ENCODE data around the gene TXNL4B.

TXNL4B gene

GRCh38 chr16:72132726-72133125 lies 39.3 kb upstream of the TXNL4B start:
- DNase-seq (ENCODE audit: low read depth) = no peak
- no peak overlapping the region for H3K4me3 ChIP-seq (ENCODE audit: low read depth, low read length)
- no peak for TF ChIP-seq CTCF (IDR thresholded peaks at IDR 0.05; ENCODE audit: control insufficient read depth, extremely low read depth, insufficient read depth)

GRCh38 chr16:72131036-72131435 lies 37.6 kb upstream of the TXNL4B start:
- H3K4me3 ChIP-seq (ENCODE audit: low read depth, low read length) = no peak overlapping the region
- no peak for DNase-seq (ENCODE audit: low read depth)
- no peak for TF ChIP-seq CTCF (IDR thresholded peaks at IDR 0.05; ENCODE audit: control insufficient read depth, extremely low read depth, insufficient read depth)

GRCh38 chr16:72129976-72130656 lies 36.7 kb upstream of the TXNL4B start:
- TF ChIP-seq CTCF (IDR thresholded peaks at IDR 0.05; ENCODE audit: control insufficient read depth, extremely low read depth, insufficient read depth) = no peak
- no peak overlapping the region for H3K4me3 ChIP-seq (ENCODE audit: low read depth, low read length)

GRCh38 chr16:72128701-72129100 lies 35.3 kb upstream of the TXNL4B start:
- TF ChIP-seq CTCF (IDR thresholded peaks at IDR 0.05; ENCODE audit: control insufficient read depth, extremely low read depth, insufficient read depth) = no peak
- DNase-seq (ENCODE audit: low read depth) = no peak
- H3K4me3 ChIP-seq (ENCODE audit: low read depth, low read length) = no peak overlapping the region

More at GRCh38 chr16:72129976-72130656, 36.7 kb upstream of the TXNL4B start:
- peak; percentile 3 for DNase-seq (ENCODE audit: low read depth)

- no peak overlapping the region for H3K4me3 ChIP-seq (ENCODE audit: low read depth, low read length)
- TF ChIP-seq CTCF (IDR thresholded peaks at IDR 0.05; ENCODE audit: control insufficient read depth, extremely low read depth, insufficient read depth) = no peak
- DNase-seq (ENCODE audit: low read depth) = no peak
These were observed 33.0 kb upstream of the TXNL4B start for GRCh38 chr16:72126429-72126765.

- no peak for TF ChIP-seq CTCF (IDR thresholded peaks at IDR 0.05; ENCODE audit: control insufficient read depth, extremely low read depth, insufficient read depth)
- H3K4me3 ChIP-seq (ENCODE audit: low read depth, low read length) = no peak overlapping the region
- DNase-seq (ENCODE audit: low read depth) = no peak
These were observed 32.4 kb upstream of the TXNL4B start for GRCh38 chr16:72125635-72126428.
